GM10266 (cell line): Measurements from ENCODE around the gene PDK4.

Experiments
- DNase-seq: peaks from one replicate; pipeline ENCODE4 v3.0.0; 2012; ENCODE audit errors: extremely low spot score
- CTCF ChIP-seq: IDR thresholded peaks from 2 replicates; pipeline ENCODE4 v1.5.1; 2012; ENCODE audit warnings: mild to moderate bottlenecking, low read depth; ENCODE audit not compliant: control insufficient read depth, insufficient read depth; ENCODE audit errors: missing control alignments

PDK4 gene

GRCh38 chr7:95628831-95629439, 32.6 kb upstream of the PDK4 start:
- TF ChIP-seq CTCF, result no peak
- DNase-seq, result no peak

DNA sequence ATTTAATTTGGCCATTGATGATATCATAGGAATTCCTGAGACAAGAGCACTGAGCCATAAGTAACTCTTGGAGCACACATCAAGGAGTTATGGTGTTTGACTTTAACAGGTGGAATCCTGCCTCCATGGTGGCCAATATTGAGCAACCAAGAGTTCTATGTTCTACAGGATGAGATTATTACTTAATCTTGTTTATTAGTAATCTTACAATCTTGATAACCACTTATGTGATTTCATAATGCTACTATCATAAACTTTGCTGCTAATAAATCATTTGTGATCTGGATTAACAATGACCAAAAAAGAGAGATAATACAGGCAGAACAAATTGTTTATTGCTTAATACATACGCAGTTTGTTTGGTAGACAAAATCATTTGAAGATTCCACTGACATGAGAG, 27.5 kb upstream of the PDK4 start:
- no peak for DNase-seq
- TF ChIP-seq CTCF, result no peak

DNA sequence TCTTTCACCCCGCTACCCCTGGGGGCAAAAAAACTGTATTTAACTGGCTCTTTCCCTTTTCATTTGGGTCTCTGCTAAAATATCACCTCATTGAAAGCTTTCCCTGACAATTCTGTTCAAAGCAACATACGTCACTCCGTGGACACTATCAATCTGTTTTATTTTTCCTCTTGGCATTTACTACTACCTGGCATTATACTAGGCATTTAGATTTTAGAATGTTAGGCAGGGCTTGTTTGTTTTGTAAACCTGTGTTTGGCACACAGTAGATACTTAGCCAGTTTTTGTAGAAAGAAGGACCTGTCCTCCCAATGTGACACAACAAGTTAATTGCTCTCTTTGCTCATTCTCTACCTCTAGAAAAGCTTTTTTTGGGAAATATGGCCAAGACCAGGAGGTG, 26.5 kb upstream of the PDK4 start:
- DNase-seq, result no peak
- TF ChIP-seq CTCF, result no peak

DNA sequence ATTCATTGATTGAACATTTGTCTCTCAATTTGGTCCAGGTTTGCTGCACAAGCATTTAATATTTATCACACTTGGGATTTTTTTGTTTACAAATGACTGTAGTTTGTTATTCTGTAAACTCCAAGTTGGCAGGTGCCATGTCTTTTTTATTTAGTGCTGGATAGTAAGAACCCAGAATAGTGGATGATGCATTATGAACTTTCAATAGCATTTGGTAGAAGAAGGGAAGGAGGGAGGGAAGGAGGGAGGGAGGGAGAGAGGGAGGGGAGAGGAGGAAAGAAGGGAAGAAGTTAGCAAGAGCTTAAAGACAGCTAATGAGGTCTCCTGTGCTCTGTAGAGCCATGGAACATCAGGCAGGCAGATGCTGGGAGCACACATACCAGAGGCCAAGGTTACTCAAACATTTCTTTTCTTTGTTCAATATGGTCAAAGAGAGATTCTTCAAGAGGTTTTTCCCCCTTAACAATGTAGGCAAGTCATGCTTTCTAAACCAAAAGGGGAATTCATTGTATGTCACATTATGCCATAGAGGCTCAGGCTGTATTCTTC, 25.8 kb upstream of the PDK4 start:
- DNase-seq, result no peak
- no peak for TF ChIP-seq CTCF

GRCh38 chr7:95621404-95621803, 25.1 kb upstream of the PDK4 start:
- DNase-seq, result no peak
- TF ChIP-seq CTCF, result no peak

DNA sequence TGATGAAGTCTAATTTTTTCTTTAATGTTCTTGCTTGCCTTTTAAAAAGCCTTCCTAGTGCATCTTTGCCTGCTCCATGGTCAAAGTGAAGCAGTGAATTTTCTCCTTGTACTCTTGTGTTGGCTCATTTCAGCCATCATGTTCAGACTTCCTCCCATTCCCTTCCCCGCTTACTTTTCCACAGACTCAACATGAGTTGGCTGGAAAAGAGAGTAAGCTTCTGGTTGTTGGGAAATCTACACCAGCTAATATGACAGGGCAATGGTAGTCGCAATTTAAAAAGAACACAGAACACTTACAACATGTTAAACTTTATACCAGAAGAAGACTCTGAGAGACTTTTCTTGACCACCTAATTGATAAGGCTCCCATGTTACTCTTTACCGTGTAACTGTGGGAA, 24.3 kb upstream of the PDK4 start:
- TF ChIP-seq CTCF, result no peak
- no peak for DNase-seq

DNA sequence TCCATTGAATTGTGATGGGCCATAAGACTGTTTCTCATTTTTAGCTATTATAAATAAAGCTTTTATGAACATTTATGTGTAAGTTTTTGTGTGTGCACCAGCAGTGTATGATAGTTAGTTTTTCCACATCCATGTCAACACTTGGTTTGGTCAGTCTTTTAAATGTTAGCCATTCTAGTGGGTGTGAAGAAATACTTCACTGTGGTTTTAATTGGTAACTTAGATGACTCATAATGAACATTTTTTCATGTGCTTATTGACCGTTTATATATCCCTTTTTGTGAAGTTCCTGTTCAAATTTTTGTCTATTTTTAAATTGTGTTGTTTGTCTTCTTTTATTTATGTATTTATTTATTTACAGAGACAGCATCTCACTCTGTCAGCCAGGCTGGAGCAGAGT, 23.6 kb upstream of the PDK4 start:
- TF ChIP-seq CTCF, result no peak
- DNase-seq, result no peak
